ENCODE data around the gene CCR3. TPM values are rescaled to one million over a fixed set of nuclear protein-coding genes. Genes with fewer than 3 reads are reported as not detected.

The CCR3 gene
- total and polyA plus RNA-seq, 2 donors: 0.27 to 0.33 TPM

DNA sequence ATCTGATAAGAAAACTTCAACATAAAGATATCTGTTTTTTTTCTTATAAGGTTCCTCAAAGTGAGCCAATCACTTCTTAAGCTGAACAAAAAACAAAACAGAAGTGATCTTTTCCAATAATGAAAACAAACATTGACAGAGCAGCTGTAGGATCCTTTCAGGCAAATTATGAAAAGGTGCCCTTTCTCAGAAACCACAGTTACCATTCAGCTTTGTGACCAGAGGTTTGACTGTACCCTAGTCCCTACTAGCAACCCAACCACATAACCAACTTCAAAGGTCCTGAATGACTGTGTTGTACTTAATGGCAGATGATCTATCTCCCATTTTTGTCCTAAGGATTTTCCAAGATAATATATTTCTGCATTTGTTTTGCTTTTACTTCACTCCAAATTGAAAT, 72.3 kb downstream of the CCR3 start:
- Histone ChIP-seq H3K27me3 (ENCODE audit: control insufficient read depth in 2 of 2, insufficient read depth in 1 of 2, low read length in 1 of 2) (no peaks in the 10 kb centered on the region), H3K9me3 (ENCODE audit: control insufficient read depth in 2 of 2, insufficient read depth in 1 of 2, low read length in 1 of 2) (no peaks in the 10 kb centered on the region), H3K27ac (ENCODE audit: low read depth in 1 of 2, low read length in 1 of 2) (no peak overlapping the region), H3K4me3 (ENCODE audit: low read length in 2 of 2) (no peak overlapping the region), H3K4me1 (ENCODE audit: control insufficient read depth in 2 of 2, insufficient read depth in 2 of 2, low read length in 2 of 2) (no peaks in the 10 kb centered on the region), H3K36me3 (ENCODE audit: control insufficient read depth in 2 of 2, insufficient read depth in 2 of 2, low read length in 1 of 2) (no peaks in the 10 kb centered on the region)
- DNase-seq (ENCODE audit: low read depth in 6 of 9, low spot score in 9 of 9): peak in 1 of 9 donors; percentile 22

DNA sequence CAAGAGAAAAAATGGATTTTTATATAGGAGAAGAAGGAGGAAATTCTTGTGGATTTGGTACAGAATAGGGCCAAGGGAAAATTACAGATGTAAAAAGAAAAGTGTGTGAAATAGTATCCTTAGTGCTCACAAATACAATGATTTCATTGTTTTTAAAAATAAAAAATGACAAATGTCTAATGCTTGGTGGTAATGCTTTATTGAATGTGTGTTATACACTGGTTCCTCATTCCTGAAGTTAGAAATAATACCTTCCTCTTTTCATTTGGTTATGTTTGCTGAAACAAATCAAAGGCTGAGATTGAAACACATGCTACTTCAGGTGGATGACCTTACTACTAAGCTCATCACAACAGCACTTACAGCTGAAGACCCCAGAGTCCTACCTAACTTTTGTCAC, 73.9 kb downstream of the CCR3 start:
- H3K4me1 ChIP-seq (ENCODE audit: control insufficient read depth in 2 of 2, insufficient read depth in 2 of 2, low read length in 2 of 2): no peaks in the 10 kb centered on the region
- H3K36me3 ChIP-seq (ENCODE audit: control insufficient read depth in 2 of 2, insufficient read depth in 2 of 2, low read length in 1 of 2): no peaks in the 10 kb centered on the region
- no peaks in the 10 kb centered on the region for H3K9me3 ChIP-seq (ENCODE audit: control insufficient read depth in 2 of 2, insufficient read depth in 1 of 2, low read length in 1 of 2)
- DNase-seq (ENCODE audit: low read depth in 6 of 9, low spot score in 9 of 9): no peak
- H3K27me3 ChIP-seq (ENCODE audit: control insufficient read depth in 2 of 2, insufficient read depth in 1 of 2, low read length in 1 of 2): no peaks in the 10 kb centered on the region
- no peak overlapping the region for H3K27ac ChIP-seq (ENCODE audit: low read depth in 1 of 2, low read length in 1 of 2)
- no peak overlapping the region for H3K4me3 ChIP-seq (ENCODE audit: low read length in 2 of 2)

Other genes starting within 250 kb of the CCR3 start
- gene FYCO1, start 246.6 kb upstream of the CCR3 start, total RNA-seq: 7.8 TPM
- 8.1 TPM for gene FYCO1, start 246.6 kb upstream of the CCR3 start, polyA plus RNA-seq
- gene XCR1, start 215.0 kb upstream of the CCR3 start, total RNA-seq: 4.2 TPM
- 5.7 TPM for gene XCR1, start 215.0 kb upstream of the CCR3 start, polyA plus RNA-seq
- 7.0 TPM for gene CCR1, start 34.1 kb upstream of the CCR3 start, total RNA-seq
- 14.5 TPM for gene CCR1, start 34.1 kb upstream of the CCR3 start, polyA plus RNA-seq
- 7.3 TPM for gene CCR2, start 111.7 kb downstream of the CCR3 start, total RNA-seq
- 2.4 TPM for gene CCR2, start 111.7 kb downstream of the CCR3 start, polyA plus RNA-seq
- 1.2 TPM for gene CCR5, start 128.5 kb downstream of the CCR3 start, total RNA-seq
- gene CCR5, start 128.5 kb downstream of the CCR3 start, polyA plus RNA-seq: 5.2 TPM
- 10.1 TPM for gene CCRL2, start 164.8 kb downstream of the CCR3 start, total RNA-seq
- 19.1 TPM for gene CCRL2, start 164.8 kb downstream of the CCR3 start, polyA plus RNA-seq
- gene LTF, start 222.4 kb downstream of the CCR3 start, total RNA-seq: 44.2 TPM
- 64.3 TPM for gene LTF, start 222.4 kb downstream of the CCR3 start, polyA plus RNA-seq

All from thymus (tissue), 11 donors.